ENCODE measurements around the gene MSRB3.

Gene MSRB3

GRCh38 chr12:65408441-65408840 lies 130.0 kb downstream of the MSRB3 start:
- no peak overlapping the region for H3K4me3 ChIP-seq (ENCODE audit: low read length)
- no peak for TF ChIP-seq CTCF (conservative IDR thresholded peaks at IDR 0.05; ENCODE audit: low read length)
- no peak for DNase-seq (ENCODE audit: low read depth)

- no peak for DNase-seq (ENCODE audit: low read depth)
- TF ChIP-seq CTCF (conservative IDR thresholded peaks at IDR 0.05; ENCODE audit: low read length) = no peak
- no peak overlapping the region for H3K4me3 ChIP-seq (ENCODE audit: low read length)
These were observed 131.2 kb downstream of the MSRB3 start for GRCh38 chr12:65409726-65410125.

- no peak overlapping the region for H3K4me3 ChIP-seq (ENCODE audit: low read length)
- peak; percentile 49 for DNase-seq (ENCODE audit: low read depth)
- TF ChIP-seq CTCF (conservative IDR thresholded peaks at IDR 0.05; ENCODE audit: low read length) = no peak
These were observed 132.7 kb downstream of the MSRB3 start for GRCh38 chr12:65411171-65411570.

- no peak overlapping the region for H3K4me3 ChIP-seq (ENCODE audit: low read length)
- peak; percentile 25 for DNase-seq (ENCODE audit: low read depth)
- TF ChIP-seq CTCF (conservative IDR thresholded peaks at IDR 0.05; ENCODE audit: low read length) = no peak
These were observed 136.0 kb downstream of the MSRB3 start for GRCh38 chr12:65414526-65414925.

GRCh38 chr12:65415826-65416225 lies 137.3 kb downstream of the MSRB3 start:
- no peak for TF ChIP-seq CTCF (conservative IDR thresholded peaks at IDR 0.05; ENCODE audit: low read length)
- DNase-seq (ENCODE audit: low read depth) = no peak
- H3K4me3 ChIP-seq (ENCODE audit: low read length) = no peak overlapping the region

- TF ChIP-seq CTCF (conservative IDR thresholded peaks at IDR 0.05; ENCODE audit: low read length) = no peak
- DNase-seq (ENCODE audit: low read depth) = no peak
- H3K4me3 ChIP-seq (ENCODE audit: low read length) = no peak overlapping the region
These were observed 141.0 kb downstream of the MSRB3 start for GRCh38 chr12:65419284-65420072.

- no peak overlapping the region for H3K4me3 ChIP-seq (ENCODE audit: low read length)
- DNase-seq (ENCODE audit: low read depth) = no peak
- TF ChIP-seq CTCF (conservative IDR thresholded peaks at IDR 0.05; ENCODE audit: low read length) = no peak
These were observed 142.5 kb downstream of the MSRB3 start for GRCh38 chr12:65420941-65421340.

Data from AG10803 (cell line).